ENCODE measurements around the gene C6orf120. TPM values are rescaled to one million over a fixed set of nuclear protein-coding genes. Genes with fewer than 3 reads are reported as not detected.

The C6orf120 gene
- total RNA-seq = 19.8 TPM

- Histone ChIP-seq H3K27ac (ENCODE audit: low read depth, low read length) (peak within 1 kb of the TSS; percentile 95), H3K4me3 (ENCODE audit: low read length in 3 of 3) (peak within 1 kb of the TSS; percentile 90 to 98 (median 97)), H3K4me1 (ENCODE audit: control insufficient read depth in 3 of 3, insufficient read depth in 3 of 3, low read length in 3 of 3) (peaks cover 30 to 52% (median 32%) of the 10 kb centered on the region in 3 donors), H3K9ac (ENCODE audit: low read depth in 1 of 3, low read length in 3 of 3) (peak within 1 kb of the TSS; percentile 91 to 96 (median 93)), H3K36me3 (ENCODE audit: control insufficient read depth in 3 of 3, insufficient read depth in 3 of 3, low read length in 3 of 3) (peaks cover 2 to 11% (median 8%) of the 10 kb centered on the region in 3 donors), H3K27me3 (ENCODE audit: control insufficient read depth in 3 of 3, insufficient read depth in 3 of 3, low read length in 3 of 3) (no peaks in the 10 kb centered on the region), H3K9me3 (ENCODE audit: control insufficient read depth in 3 of 3, low read length in 3 of 3) (no peaks in the 10 kb centered on the region)
These were observed at the start of gene C6orf120, which contains the start of gene WDR27 for GRCh38 chr6:169701954-169702839. C6orf120 (plus strand) TSS chr6:169702126; CDS start chr6:169702460, 334 bp downstream. WDR27 (minus strand) TSS chr6:169702029; CDS start chr6:169689005, 13,024 bp downstream.

- Histone ChIP-seq H3K36me3 (ENCODE audit: control insufficient read depth in 3 of 3, insufficient read depth in 3 of 3, low read length in 3 of 3) (peaks cover 9 to 26% (median 12%) of the 10 kb centered on the region in 3 donors), H3K4me1 (ENCODE audit: control insufficient read depth in 3 of 3, insufficient read depth in 3 of 3, low read length in 3 of 3) (peaks cover 0 to 5% (median 2%) of the 10 kb centered on the region in 3 donors), H3K27ac (ENCODE audit: low read depth, low read length) (no peak overlapping the region), H3K27me3 (ENCODE audit: control insufficient read depth in 3 of 3, insufficient read depth in 3 of 3, low read length in 3 of 3) (no peaks in the 10 kb centered on the region), H3K9me3 (ENCODE audit: control insufficient read depth in 3 of 3, low read length in 3 of 3) (no peaks in the 10 kb centered on the region), H3K9ac (ENCODE audit: low read depth in 1 of 3, low read length in 3 of 3) (no peak overlapping the region), H3K4me3 (ENCODE audit: low read length in 3 of 3) (no peak overlapping the region)
These were observed 49.0 kb upstream of the C6orf120 start for GRCh38 chr6:169652896-169653295.

- Histone ChIP-seq H3K27me3 (ENCODE audit: control insufficient read depth in 3 of 3, insufficient read depth in 3 of 3, low read length in 3 of 3) (no peaks in the 10 kb centered on the region), H3K27ac (ENCODE audit: low read depth, low read length) (no peak overlapping the region), H3K36me3 (ENCODE audit: control insufficient read depth in 3 of 3, insufficient read depth in 3 of 3, low read length in 3 of 3) (peaks cover 9 to 30% (median 15%) of the 10 kb centered on the region in 3 donors), H3K4me1 (ENCODE audit: control insufficient read depth in 3 of 3, insufficient read depth in 3 of 3, low read length in 3 of 3) (peaks cover 0 to 5% (median 2%) of the 10 kb centered on the region in 3 donors), H3K4me3 (ENCODE audit: low read length in 3 of 3) (peak overlapping the region in 1 of 3 donors; percentile 3), H3K9ac (ENCODE audit: low read depth in 1 of 3, low read length in 3 of 3) (no peak overlapping the region), H3K9me3 (ENCODE audit: control insufficient read depth in 3 of 3, low read length in 3 of 3) (no peaks in the 10 kb centered on the region)
These were observed 48.2 kb upstream of the C6orf120 start for GRCh38 chr6:169653691-169654090.

GRCh38 chr6:169654598-169655391 lies 47.1 kb upstream of the C6orf120 start:
- Histone ChIP-seq H3K27me3 (ENCODE audit: control insufficient read depth in 3 of 3, insufficient read depth in 3 of 3, low read length in 3 of 3) (no peaks in the 10 kb centered on the region), H3K36me3 (ENCODE audit: control insufficient read depth in 3 of 3, insufficient read depth in 3 of 3, low read length in 3 of 3) (peaks cover 15 to 39% (median 20%) of the 10 kb centered on the region in 3 donors), H3K4me3 (ENCODE audit: low read length in 3 of 3) (peak overlapping the region in 2 of 3 donors; percentile 78 to 84), H3K9ac (ENCODE audit: low read depth in 1 of 3, low read length in 3 of 3) (peak overlapping the region in 2 of 3 donors; percentile 80 to 87), H3K9me3 (ENCODE audit: control insufficient read depth in 3 of 3, low read length in 3 of 3) (no peaks in the 10 kb centered on the region), H3K4me1 (ENCODE audit: control insufficient read depth in 3 of 3, insufficient read depth in 3 of 3, low read length in 3 of 3) (peaks cover 0 to 5% (median 2%) of the 10 kb centered on the region in 3 donors), H3K27ac (ENCODE audit: low read depth, low read length) (no peak overlapping the region)

GRCh38 chr6:169656546-169657283 lies 45.2 kb upstream of the C6orf120 start:
- Histone ChIP-seq H3K9ac (ENCODE audit: low read depth in 1 of 3, low read length in 3 of 3) (no peak overlapping the region), H3K27ac (ENCODE audit: low read depth, low read length) (no peak overlapping the region), H3K4me1 (ENCODE audit: control insufficient read depth in 3 of 3, insufficient read depth in 3 of 3, low read length in 3 of 3) (peaks cover 0 to 5% (median 2%) of the 10 kb centered on the region in 3 donors), H3K27me3 (ENCODE audit: control insufficient read depth in 3 of 3, insufficient read depth in 3 of 3, low read length in 3 of 3) (no peaks in the 10 kb centered on the region), H3K9me3 (ENCODE audit: control insufficient read depth in 3 of 3, low read length in 3 of 3) (no peaks in the 10 kb centered on the region), H3K36me3 (ENCODE audit: control insufficient read depth in 3 of 3, insufficient read depth in 3 of 3, low read length in 3 of 3) (peaks cover 12 to 37% (median 18%) of the 10 kb centered on the region in 3 donors), H3K4me3 (ENCODE audit: low read length in 3 of 3) (no peak overlapping the region)

GRCh38 chr6:169657284-169657610 lies 44.7 kb upstream of the C6orf120 start:
- H3K36me3 ChIP-seq (ENCODE audit: control insufficient read depth in 3 of 3, insufficient read depth in 3 of 3, low read length in 3 of 3) = peaks cover 12 to 37% (median 18%) of the 10 kb centered on the region in 3 donors
- peaks cover 0 to 5% (median 2%) of the 10 kb centered on the region in 3 donors for H3K4me1 ChIP-seq (ENCODE audit: control insufficient read depth in 3 of 3, insufficient read depth in 3 of 3, low read length in 3 of 3)
- H3K27ac ChIP-seq (ENCODE audit: low read depth, low read length) = no peak overlapping the region
- H3K27me3 ChIP-seq (ENCODE audit: control insufficient read depth in 3 of 3, insufficient read depth in 3 of 3, low read length in 3 of 3) = no peaks in the 10 kb centered on the region
- no peak overlapping the region for H3K4me3 ChIP-seq (ENCODE audit: low read length in 3 of 3)
- H3K9me3 ChIP-seq (ENCODE audit: control insufficient read depth in 3 of 3, low read length in 3 of 3) = no peaks in the 10 kb centered on the region
- H3K9ac ChIP-seq (ENCODE audit: low read depth in 1 of 3, low read length in 3 of 3) = no peak overlapping the region

GRCh38 chr6:169659820-169660610 lies 41.9 kb upstream of the C6orf120 start:
- Histone ChIP-seq H3K9me3 (ENCODE audit: control insufficient read depth in 3 of 3, low read length in 3 of 3) (no peaks in the 10 kb centered on the region), H3K4me1 (ENCODE audit: control insufficient read depth in 3 of 3, insufficient read depth in 3 of 3, low read length in 3 of 3) (peaks cover 0 to 3% (median 2%) of the 10 kb centered on the region in 3 donors), H3K27ac (ENCODE audit: low read depth, low read length) (no peak overlapping the region), H3K27me3 (ENCODE audit: control insufficient read depth in 3 of 3, insufficient read depth in 3 of 3, low read length in 3 of 3) (no peaks in the 10 kb centered on the region), H3K36me3 (ENCODE audit: control insufficient read depth in 3 of 3, insufficient read depth in 3 of 3, low read length in 3 of 3) (peaks cover 24 to 54% (median 31%) of the 10 kb centered on the region in 3 donors), H3K9ac (ENCODE audit: low read depth in 1 of 3, low read length in 3 of 3) (no peak overlapping the region), H3K4me3 (ENCODE audit: low read length in 3 of 3) (no peak overlapping the region)

- no peaks in the 10 kb centered on the region for H3K4me1 ChIP-seq (ENCODE audit: control insufficient read depth in 3 of 3, insufficient read depth in 3 of 3, low read length in 3 of 3)
- no peak overlapping the region for H3K9ac ChIP-seq (ENCODE audit: low read depth in 1 of 3, low read length in 3 of 3)
- H3K36me3 ChIP-seq (ENCODE audit: control insufficient read depth in 3 of 3, insufficient read depth in 3 of 3, low read length in 3 of 3) = peaks cover 28 to 57% (median 31%) of the 10 kb centered on the region in 3 donors
- H3K9me3 ChIP-seq (ENCODE audit: control insufficient read depth in 3 of 3, low read length in 3 of 3) = no peaks in the 10 kb centered on the region
- no peak overlapping the region for H3K27ac ChIP-seq (ENCODE audit: low read depth, low read length)
- H3K27me3 ChIP-seq (ENCODE audit: control insufficient read depth in 3 of 3, insufficient read depth in 3 of 3, low read length in 3 of 3) = no peaks in the 10 kb centered on the region
- H3K4me3 ChIP-seq (ENCODE audit: low read length in 3 of 3) = no peak overlapping the region
These were observed 41.1 kb upstream of the C6orf120 start for GRCh38 chr6:169660751-169661390.

Measured in skeletal muscle tissue (tissue), 4 donors.